ENCODE results near the gene CALML5.

Gene CALML5

DNA sequence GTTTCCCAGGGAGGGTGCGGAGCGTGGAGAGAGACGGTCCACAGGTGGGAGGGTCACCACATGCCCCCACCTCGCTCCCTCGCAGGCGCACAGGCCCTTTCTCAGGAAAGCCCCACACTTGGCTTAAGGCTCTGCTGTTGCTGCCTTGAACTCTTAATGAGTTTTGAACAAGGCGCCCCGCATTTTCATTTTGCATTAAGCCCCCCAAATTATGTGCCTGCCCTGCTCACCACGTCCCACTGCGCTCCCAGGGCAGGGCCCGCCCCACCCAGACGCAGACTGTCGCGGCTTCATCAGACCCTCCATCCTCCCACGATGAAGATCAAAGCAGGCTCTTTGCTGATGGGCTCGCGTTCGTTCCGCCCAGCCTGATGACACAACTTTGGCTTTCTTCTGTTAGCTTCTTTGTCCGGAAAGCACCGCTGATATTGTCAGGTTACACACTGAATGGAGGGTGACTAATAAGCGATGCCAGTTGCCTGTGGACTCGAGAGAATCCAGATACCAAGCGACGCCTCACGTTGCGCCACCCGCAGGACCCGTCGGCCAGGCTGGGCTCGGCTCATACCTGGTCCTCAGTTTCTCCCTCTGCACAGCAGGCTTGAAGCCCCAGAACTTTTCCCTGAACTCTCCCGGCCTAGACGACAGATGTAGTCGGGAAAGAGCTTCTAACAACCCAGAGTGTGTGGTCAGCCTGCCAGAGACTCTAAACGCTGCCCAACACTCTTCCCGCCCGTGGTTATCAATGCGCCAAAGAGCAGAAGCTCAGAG lies 34.9 kb upstream of the CALML5 start:
- TF ChIP-seq CTCF (IDR thresholded peaks at IDR 0.05; ENCODE audit: low read depth, low read length, missing control alignments): no peak
- DNase-seq (ENCODE audit: extremely low read depth, low read depth): no peak
- H3K4me3 ChIP-seq (replicated peaks; ENCODE audit: low read depth, low read length): no peak overlapping the region

- no peak for DNase-seq (ENCODE audit: extremely low read depth, low read depth)
- TF ChIP-seq CTCF (IDR thresholded peaks at IDR 0.05; ENCODE audit: low read depth, low read length, missing control alignments): no peak
- H3K4me3 ChIP-seq (replicated peaks; ENCODE audit: low read depth, low read length): no peak overlapping the region
Measured at GRCh38 chr10:5533098-5533731, 33.8 kb upstream of the CALML5 start.

- no peak for TF ChIP-seq CTCF (IDR thresholded peaks at IDR 0.05; ENCODE audit: low read depth, low read length, missing control alignments)
- no peak for DNase-seq (ENCODE audit: extremely low read depth, low read depth)
- H3K4me3 ChIP-seq (replicated peaks; ENCODE audit: low read depth, low read length): no peak overlapping the region
Measured at GRCh38 chr10:5532618-5533097, 33.3 kb upstream of the CALML5 start.

DNA sequence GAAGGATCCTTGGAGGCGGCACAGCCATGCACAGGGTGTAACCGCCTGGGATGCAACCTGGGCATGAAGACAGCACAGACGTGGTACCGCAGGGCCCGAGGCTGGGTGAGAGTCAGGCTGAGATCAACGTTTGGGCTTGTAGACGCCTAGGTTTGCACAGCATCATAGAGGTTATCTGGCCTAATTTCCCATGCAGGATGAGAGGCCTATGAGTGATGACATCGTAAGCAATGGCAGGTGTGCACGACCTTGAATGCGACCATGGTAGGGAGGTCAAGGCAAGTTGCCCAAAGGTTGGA lies 32.9 kb upstream of the CALML5 start:
- no peak for DNase-seq (ENCODE audit: extremely low read depth, low read depth)
- H3K4me3 ChIP-seq (replicated peaks; ENCODE audit: low read depth, low read length): no peak overlapping the region
- TF ChIP-seq CTCF (IDR thresholded peaks at IDR 0.05; ENCODE audit: low read depth, low read length, missing control alignments): no peak

DNA sequence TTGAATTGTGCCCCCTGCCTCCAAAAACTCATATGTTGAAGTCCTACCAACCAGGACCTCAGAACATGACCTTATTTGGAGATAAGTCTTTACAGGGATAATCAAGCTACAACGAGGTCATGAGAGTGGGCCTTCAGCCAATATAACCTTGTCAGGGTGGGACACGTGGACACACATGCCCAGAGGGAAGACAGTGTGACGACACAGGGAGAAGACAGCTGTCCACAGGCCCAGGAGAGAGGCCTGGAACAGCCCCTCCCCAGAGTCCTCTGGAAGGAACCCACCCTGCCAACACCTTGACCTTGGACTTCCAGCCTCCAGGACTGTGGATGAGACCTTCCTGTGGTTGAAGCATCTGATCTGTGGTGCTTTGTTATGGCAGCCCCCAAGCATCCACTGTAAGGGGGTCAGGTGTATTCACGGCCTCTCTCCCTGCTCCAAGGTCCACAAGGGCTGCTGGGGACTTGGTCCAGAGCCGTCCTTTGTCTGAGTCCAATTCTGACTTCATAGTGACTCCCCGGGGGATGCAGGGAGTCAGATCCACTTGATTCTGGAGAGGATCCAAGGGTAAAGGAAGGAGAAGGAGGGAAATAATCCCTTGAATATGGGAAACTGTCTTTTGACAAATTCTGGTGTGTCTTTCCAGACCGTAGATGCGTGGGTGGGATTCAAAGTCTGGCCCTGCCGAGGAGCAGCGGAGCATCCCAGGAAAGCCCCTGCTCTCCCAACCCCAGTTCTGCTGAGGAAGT lies 32.4 kb upstream of the CALML5 start:
- no peak for TF ChIP-seq CTCF (IDR thresholded peaks at IDR 0.05; ENCODE audit: low read depth, low read length, missing control alignments)
- H3K4me3 ChIP-seq (replicated peaks; ENCODE audit: low read depth, low read length): no peak overlapping the region
- no peak for DNase-seq (ENCODE audit: extremely low read depth, low read depth)

GRCh38 chr10:5530846-5531557 lies 31.6 kb upstream of the CALML5 start:
- no peak overlapping the region for H3K4me3 ChIP-seq (replicated peaks; ENCODE audit: low read depth, low read length)
- no peak for TF ChIP-seq CTCF (IDR thresholded peaks at IDR 0.05; ENCODE audit: low read depth, low read length, missing control alignments)
- DNase-seq (ENCODE audit: extremely low read depth, low read depth): no peak
